ENCODE measurements around the gene LACC1. TPM values are rescaled to one million over a fixed set of nuclear protein-coding genes. Genes with fewer than 3 reads are reported as not detected.

LACC1 gene
- total RNA-seq, 3 donors from 2014 or later: 10.1 to 17.3 (median 13.2) TPM

- Histone ChIP-seq H3K4me1 (ENCODE audit: low read depth) (no peaks in the 10 kb centered on the region), H3K36me3 (ENCODE audit: low read depth) (no peaks in the 10 kb centered on the region), H3K9me3 (no peaks in the 10 kb centered on the region), H3K4me3 (no peak overlapping the region)
- intact Hi-C loops (cut with DNase I, micrococcal nuclease): no loop called here
- DNase-seq: no peak
- ATAC-seq: no peak
- no peak for TF ChIP-seq CTCF (IDR thresholded peaks at IDR 0.05)
Observed at GRCh38 chr13:43864921-43865320, 14.8 kb upstream of the LACC1 start.

- Histone ChIP-seq H3K36me3 (ENCODE audit: low read depth) (no peaks in the 10 kb centered on the region), H3K4me3 (no peak overlapping the region), H3K9me3 (no peaks in the 10 kb centered on the region), H3K4me1 (ENCODE audit: low read depth) (no peaks in the 10 kb centered on the region)
- TF ChIP-seq CTCF (IDR thresholded peaks at IDR 0.05): no peak
- ATAC-seq (no peak), DNase-seq (no peak)
- intact Hi-C loops (cut with DNase I, micrococcal nuclease): no loop called here
Observed at GRCh38 chr13:43865892-43866291, 13.8 kb upstream of the LACC1 start.

- H3K4me3 ChIP-seq: no peak overlapping the region
- ATAC-seq (no peak), DNase-seq (no peak)
- no peaks in the 10 kb centered on the region for H3K36me3 ChIP-seq (ENCODE audit: low read depth)
- H3K4me1 ChIP-seq (ENCODE audit: low read depth): no peaks in the 10 kb centered on the region
- H3K9me3 ChIP-seq: no peaks in the 10 kb centered on the region
- intact Hi-C loops (cut with DNase I, micrococcal nuclease): loop anchor here in 1 of 2 donors (10.0 kb wide), 1 partner anchor 887 kb away; no protein-coding TSS in a partner anchor
- no peak for TF ChIP-seq CTCF (IDR thresholded peaks at IDR 0.05)
Observed at GRCh38 chr13:43872181-43872580, 7.5 kb upstream of the LACC1 start.

GRCh38 chr13:43874504-43875092 is 5.1 kb upstream of the LACC1 start:
- peak; percentile 47 for TF ChIP-seq CTCF (IDR thresholded peaks at IDR 0.05)
- DNase-seq (no peak), ATAC-seq (no peak)
- intact Hi-C loops (cut with DNase I, micrococcal nuclease): loop anchor here in 1 of 2 donors (10.0 kb wide), 1 partner anchor 890 kb away; no protein-coding TSS in a partner anchor
- Histone ChIP-seq H3K9me3 (no peaks in the 10 kb centered on the region), H3K4me1 (ENCODE audit: low read depth) (peaks cover 9% of the 10 kb centered on the region), H3K4me3 (no peak overlapping the region), H3K36me3 (ENCODE audit: low read depth) (no peaks in the 10 kb centered on the region)

- Histone ChIP-seq H3K4me3 (no peak overlapping the region), H3K4me1 (ENCODE audit: low read depth) (peaks cover 9% of the 10 kb centered on the region), H3K36me3 (ENCODE audit: low read depth) (no peaks in the 10 kb centered on the region), H3K9me3 (no peaks in the 10 kb centered on the region)
- intact Hi-C loops (cut with DNase I, micrococcal nuclease): loop anchor here in 1 of 2 donors (10.0 kb wide), 1 partner anchor 892 kb away; no protein-coding TSS in a partner anchor
- no peak for TF ChIP-seq CTCF (IDR thresholded peaks at IDR 0.05)
- ATAC-seq (no peak), DNase-seq (no peak)
Observed at GRCh38 chr13:43876366-43876765, 3.3 kb upstream of the LACC1 start.

Data from mucosa of descending colon (tissue), 3 donors.